K562 (cell line): Measurements from ENCODE around the gene AGO4. TPM values are rescaled to one million over a fixed set of nuclear protein-coding genes. Genes with fewer than 3 reads are reported as not detected.
"Not testable (repeated sequence)": the region's sequence is repeated elsewhere in the genome, so short reads cannot be mapped to it uniquely, and the experiment has no call there.

Experiments
- ATAC-seq: fragments of 200-7000 bp; cut with Tn5 transposase; 3 replicates; pipeline ENCODE4 v1.9.1; 2020; ENCODE audit warnings: moderate library complexity
- BruUV-seq: library from RNA; stranded (reverse); fragments of 400-500 nt; replicated peaks from 2 replicates; lab custom pipeline; 2021; lab: Mats Ljungman, UMichigan
- CTCF ChIA-PET: fragments of 300-600 bp; formaldehyde crosslinking; extraction: SDS; loops from one replicate; lab custom pipeline; 2021; ENCODE audit warnings: low intra/inter-chr PET ratio; lab: Yijun Ruan, JAX
- POLR2A ChIA-PET: fragments of 300-600, 350-650 bp; sonication (Branson Sonifier 250); formaldehyde crosslinking; extraction: SDS; loops from one replicate; lab custom pipeline; 2021; ENCODE audit warnings: antibody characterized with exemption, inconsistent platforms; lab: Yijun Ruan, JAX
- DNase-seq, 4 experiments: peaks; one replicate each; pipeline versions ENCODE4 v3.0.0 to v3.0.0-alpha.2; 2011 to 2018; ENCODE audit warnings: low spot score in 3 of 4, mixed read lengths in 3 of 4; ENCODE audit errors: extremely low read depth in 1 of 4
- FAIRE-seq: peaks from 2 replicates; lab custom pipeline; 2011; peaks lifted over from hg19 to GRCh38; lab: Jason Lieb, UNC
- H2AFZ ChIP-seq: 2 replicates; pipeline ENCODE4 v1.6.0; 2011; ENCODE audit warnings: low read depth, low read length, control low read depth, inconsistent platforms
- H3K27ac ChIP-seq: fragments of 200-600 bp; 3 replicates; pipeline ENCODE4 v1.8.0; 2011; ENCODE audit warnings: low read depth, mild to moderate bottlenecking, control low read depth, inconsistent platforms, low read length, moderate library complexity, mixed read lengths; ENCODE audit errors: extremely low read depth
- H3K27me3 ChIP-seq, 2 experiments: fragments of 300-600 bp in 1 of 2; 2 replicates in 1 of 2; 3 replicates in 1 of 2; pipeline versions ENCODE4 v1.6.0 to v1.8.0; 2011; ENCODE audit warnings: inconsistent platforms in 2 of 2, low read length in 2 of 2, mild to moderate bottlenecking in 1 of 2, mixed read lengths in 1 of 2, moderate library complexity in 1 of 2; ENCODE audit not compliant: control insufficient read depth in 2 of 2, insufficient read depth in 2 of 2
- H3K36me3 ChIP-seq: fragments of 300-600 bp; 3 replicates; pipeline ENCODE4 v1.8.0; 2011; ENCODE audit warnings: mild to moderate bottlenecking, low read length, inconsistent platforms; ENCODE audit not compliant: control insufficient read depth, insufficient read depth
- H3K4me1 ChIP-seq, 2 experiments: fragments of 200-600 bp in 1 of 2; replicated peaks in 1 of 2; 2 replicates in 1 of 2; 3 replicates in 1 of 2; pipeline versions ENCODE4 v1.5.1 to v1.8.0; 2011; ENCODE audit warnings: inconsistent platforms in 2 of 2, low read length in 2 of 2, mild to moderate bottlenecking in 1 of 2, mixed read lengths in 1 of 2, moderate library complexity in 1 of 2; ENCODE audit not compliant: control insufficient read depth in 2 of 2, insufficient read depth in 2 of 2
- H3K4me2 ChIP-seq: 2 replicates; pipeline ENCODE4 v1.6.1; 2011; ENCODE audit warnings: low read length, control low read depth, inconsistent platforms, mixed read lengths; ENCODE audit not compliant: insufficient read depth
- H3K4me3 ChIP-seq: fragments of 200-600 bp; sonication (generic), shearing (Covaris generic); 2 replicates; pipeline ENCODE4 v1.5.1; 2016; ENCODE audit warnings: control low read depth, inconsistent platforms
- H3K79me2 ChIP-seq: fragments of 200-600 bp; 3 replicates; pipeline ENCODE4 v1.8.0; 2011; ENCODE audit warnings: low read length, inconsistent platforms; ENCODE audit not compliant: control insufficient read depth, insufficient read depth
- H3K9ac ChIP-seq, 2 experiments: 2 replicates each; pipeline versions ENCODE4 v1.6.0 to v1.6.1; 2011; ENCODE audit warnings: low read depth in 2 of 2, low read length in 2 of 2, control low read depth in 1 of 2, inconsistent platforms in 1 of 2, mild to moderate bottlenecking in 1 of 2, mixed read lengths in 1 of 2; ENCODE audit not compliant: insufficient read depth in 1 of 2
- H3K9me1 ChIP-seq: one replicate; pipeline ENCODE4 v1.6.0; 2011; ENCODE audit warnings: inconsistent platforms, mild to moderate bottlenecking, low read length, moderate library complexity; ENCODE audit not compliant: control insufficient read depth, insufficient read depth
- H3K9me3 ChIP-seq: replicated peaks from 2 replicates; pipeline ENCODE4 v1.5.1; 2011; ENCODE audit warnings: low read depth, low read length, inconsistent platforms; ENCODE audit not compliant: control insufficient read depth, insufficient read depth
- H4K20me1 ChIP-seq: replicated peaks from 2 replicates; pipeline ENCODE4 v1.6.1; 2011; ENCODE audit warnings: low read length, inconsistent platforms, mixed read lengths; ENCODE audit not compliant: control insufficient read depth, insufficient read depth
- ARID2 ChIP-seq: fragments of 450-650 bp; IDR thresholded peaks from 2 replicates; pipeline ENCODE4 v1.6.1; 2017; ENCODE audit warnings: antibody characterized with exemption, mild to moderate bottlenecking
- CBFA2T2 ChIP-seq: fragments of 450-650 bp; conservative IDR thresholded peaks from 2 replicates; pipeline ENCODE4 v1.6.1; 2017; ENCODE audit warnings: mild to moderate bottlenecking
- CBFA2T3 ChIP-seq: fragments of 450-650 bp; IDR thresholded peaks from 2 replicates; pipeline ENCODE4 v1.6.1; 2017
- CEBPB ChIP-seq: fragments of 450-650 bp; IDR thresholded peaks from 2 replicates; pipeline ENCODE4 v1.6.1; 2016; ENCODE audit warnings: missing genetic modification characterization, missing compliant biosample characterization
- CEBPG ChIP-seq, 3 experiments: fragments of 200-800 bp in 1 of 3; sonication (Bioruptor generic) in 1 of 3; sonication (generic) in 1 of 3; formaldehyde crosslinking in 1 of 3; IDR thresholded peaks in 2 of 3; conservative IDR thresholded peaks in 1 of 3; 2 replicates each; pipeline versions ENCODE4 v1.6.1 to v1.8.0; 2016 to 2022; ENCODE audit warnings: missing compliant biosample characterization in 2 of 3, missing genetic modification characterization in 2 of 3, mild to moderate bottlenecking in 1 of 3, missing genetic modification reagents in 1 of 3
- E2F8 ChIP-seq: fragments of 450-650 bp; IDR thresholded peaks from 2 replicates; pipeline ENCODE4 v1.7.1; 2018; ENCODE audit warnings: mild to moderate bottlenecking, low read depth; ENCODE audit not compliant: partially characterized antibody
- EGR1 ChIP-seq: fragments of 450-650 bp; conservative IDR thresholded peaks from 2 replicates; pipeline ENCODE4 v1.6.1; 2017; ENCODE audit warnings: mild to moderate bottlenecking
- GATAD2B ChIP-seq: fragments of 450-650 bp; IDR thresholded peaks from 2 replicates; pipeline ENCODE4 v1.6.1; 2017; ENCODE audit warnings: mild to moderate bottlenecking, borderline replicate concordance
- HOMEZ ChIP-seq: fragments of 250-450 bp; sonication (Bioruptor Pico); IDR thresholded peaks from 2 replicates; pipeline ENCODE4 v1.4.0; 2020; ENCODE audit warnings: mild to moderate bottlenecking, moderate library complexity
- JUN ChIP-seq, 2 experiments: sonication (generic) in 1 of 2; formaldehyde crosslinking in 1 of 2; IDR thresholded peaks; 2 replicates each; pipeline versions ENCODE4 v1.6.1 to v1.8.0; 2012 to 2022; ENCODE audit warnings: borderline replicate concordance in 2 of 2, mild to moderate bottlenecking in 2 of 2, improper control_type of control experiment in 1 of 2, low read depth in 1 of 2, low read length in 1 of 2, missing genetic modification reagents in 1 of 2
- RBM34 ChIP-seq: fragments of 200-400 bp; formaldehyde crosslinking; IDR thresholded peaks from 2 replicates; pipeline ENCODE4 v1.6.1; 2018; ENCODE audit warnings: low read length, borderline replicate concordance; ENCODE audit not compliant: insufficient read depth
- ZNF644 ChIP-seq: fragments of 200-800 bp; sonication (Bioruptor generic); IDR thresholded peaks from 2 replicates; pipeline ENCODE4 v1.6.1; 2016; ENCODE audit warnings: low read depth, missing genetic modification characterization, missing compliant biosample characterization
- whole genome bisulfite sequencing: fragments of 100-300 bp; shearing (Covaris generic); methylation state at CpG from one replicate; pipeline ENCODE4 v1.1.6; 2016; ENCODE audit warnings: low coverage, mixed read lengths; ENCODE audit not compliant: insufficient coverage; ENCODE audit errors: missing lambda C conversion rate; 5-methylcytosine and 5-hydroxymethylcytosine counted together
- in situ Hi-C: fragments of 300-500 bp; cut with MboI; formaldehyde crosslinking; loops from 4 replicates; pipeline ENCODE4 v1.15.0; 2018; ENCODE audit warnings: inconsistent platforms, mixed read lengths
- intact Hi-C: fragments of 100-400 bp; cut with micrococcal nuclease; formaldehyde crosslinking; loops from 2 replicates; pipeline ENCODE4 v1.14.2; 2022
- polyA plus RNA-seq, 8 experiments: library from polyadenylated mRNA; depleted of rRNA in 4 of 8; stranded (reverse) in 5 of 8; unstranded in 3 of 8; fragments of >200 nt; fragmentation: Nextera tagmentation in 2 of 8; fragmentation: Illumina TruSeq in 1 of 8; extraction: Ambion mirVana in 2 of 8; extraction: Trizol in 1 of 8; gene quantifications; 2 replicates each; pipeline versions ENCODE4 v1.2.1 to v1.2.3, GENCODE V29; 2011 to 2014; ENCODE audit warnings: inconsistent platforms in 1 of 8, missing spikeins in 1 of 8
- total RNA-seq, 7 experiments: library from RNA; depleted of rRNA in 6 of 7; stranded (reverse); fragments of >200 nt in 6 of 7; fragmentation: Illumina TruSeq in 2 of 7; extraction: Trizol in 2 of 7; gene quantifications; 2 replicates each; pipeline versions ENCODE4 v1.2.1 to v1.2.3, GENCODE V29; 2011 to 2021; ENCODE audit warnings: low replicate concordance in 1 of 7

The AGO4 gene
- total and polyA plus RNA-seq, 9 of the 15 experiments (the other 6 are each of a cell fraction or from before 2014, with no cell fraction given): 1.3 to 10.5 (median 6.5) TPM

DNA sequence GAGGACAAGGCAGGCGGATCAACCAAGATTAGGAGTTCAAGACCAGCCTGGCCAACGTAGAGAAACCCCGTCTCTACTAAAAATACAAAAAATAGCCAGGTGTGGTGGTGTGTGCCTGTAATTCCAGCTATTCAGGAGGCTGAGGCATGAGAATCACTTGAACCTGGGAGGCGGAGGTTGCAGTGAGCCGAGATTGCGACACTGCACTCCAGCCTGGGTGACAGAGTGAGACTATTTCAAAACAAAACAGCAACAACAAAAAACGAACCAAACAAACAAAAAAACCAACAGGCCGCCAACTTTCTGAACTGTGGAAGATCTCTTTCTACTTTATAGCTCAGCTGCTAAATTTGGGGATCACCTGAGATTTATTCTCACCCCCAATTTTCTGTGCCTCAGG lies 23.5 kb upstream of the AGO4 start:
- POLR2A ChIA-PET: interaction anchor here (0.6 to 2.6 kb wide), 3 partner anchors 16 to 528 kb away, joined by 3 to 9 read pairs (median 3); partner anchors contain the start of gene CLSPN

DNA sequence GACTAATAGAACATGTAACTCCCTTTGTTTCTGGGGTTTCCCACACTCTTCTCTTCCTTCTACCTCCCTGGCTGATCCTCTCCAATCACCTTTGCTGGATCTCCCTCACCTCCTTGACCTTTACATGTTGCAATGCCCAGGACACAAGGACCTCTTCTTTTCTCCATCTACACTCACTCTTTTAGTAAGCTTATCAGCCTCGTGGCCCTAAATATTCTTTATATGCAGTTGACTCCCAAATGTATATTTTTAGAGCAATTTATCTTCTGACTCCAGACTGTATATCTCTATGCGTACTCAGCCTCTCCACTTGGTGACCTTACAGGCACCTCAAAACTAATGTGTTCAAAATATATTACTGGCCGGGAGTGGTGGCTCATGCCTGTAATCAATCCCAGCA lies 19.7 kb upstream of the AGO4 start:
- CTCF ChIA-PET: no interaction called here
- H3K9me3 ChIP-seq: no peaks in the 10 kb centered on the region
- H3K4me3 ChIP-seq: no peak overlapping the region
- intact Hi-C loops: no loop called here
- H3K4me2 ChIP-seq: peak overlapping the region; percentile 38
- WGBS: 5% methylated on average over 3 of the region's 3 CpGs
- H3K4me1 ChIP-seq: peaks cover 14 to 16% of the 10 kb centered on the region in 2 experiments; a peak in 4 of 5 replicates
- H2AFZ ChIP-seq: peak overlapping the region; percentile 80
- H3K27me3 ChIP-seq: no peaks in the 10 kb centered on the region
- H3K27ac ChIP-seq: peak overlapping the region; percentile 19; the same call in 2 of the 3 replicates
- peak overlapping the region; percentile 7 to 41; a peak in 2 of 4 replicates for H3K9ac ChIP-seq
- in situ Hi-C loops: no loop called here
- POLR2A ChIA-PET: interaction anchor here (0.8 to 1.1 kb wide), 2 partner anchors 15 to 599 kb away, joined by 3 read pairs; no protein-coding TSS in a partner anchor
- no TSS peak for BruUV-seq
- DNase-seq (peak in 1 of 4 experiments; percentile 46), FAIRE-seq (no peak), ATAC-seq (peak; percentile 67)
- H4K20me1 ChIP-seq: no peaks in the 10 kb centered on the region
- no peaks in the 10 kb centered on the region for H3K9me1 ChIP-seq
- no peaks in the 10 kb centered on the region for H3K36me3 ChIP-seq
- H3K79me2 ChIP-seq: no peaks in the 10 kb centered on the region
- TF ChIP-seq ARID2 (no peak), EGR1 (no peak), CBFA2T3 (peak; percentile 71), RBM34 (no peak), CBFA2T2 (peak; percentile 49), ZNF644 (tag) (no peak), JUN (IDR thresholded peaks at IDR 0.05; ENCODE audit: borderline replicate concordance, low read depth, low read length) (no peak), JUN (CRISPR knock-in tag; IDR thresholded peaks at IDR 0.05; ENCODE audit: borderline replicate concordance) (no peak), E2F8 (no peak), HOMEZ (no peak), GATAD2B (no peak)

More for the DNA sequence above, 23.5 kb upstream of the AGO4 start:
- DNase-seq; H3K27ac ChIP-seq; BruUV-seq; H3K9ac ChIP-seq; H3K9me1 ChIP-seq; H3K36me3 ChIP-seq; H2AFZ ChIP-seq; H3K4me3 ChIP-seq; FAIRE-seq; H4K20me1 ChIP-seq; H3K4me2 ChIP-seq; H3K79me2 ChIP-seq; H3K27me3 ChIP-seq; H3K9me3 ChIP-seq; intact Hi-C loops; in situ Hi-C loops; ATAC-seq; TF ChIP-seq CEBPG (tag; conservative IDR thresholded peaks at IDR 0.05 in 1 of 2, IDR thresholded peaks at IDR 0.05 in 1 of 2): not testable (repeated sequence)
- 54% methylated on average over 8 of the region's 8 CpGs for WGBS
- H3K4me1 ChIP-seq: peaks cover 14 to 16% of the 10 kb centered on the region in 2 experiments; a peak in 4 of 5 replicates
- peak; percentile 85 for TF ChIP-seq CEBPB (tag)
- 0 out of 2 replicates have a peak, but pooled peaks have one; percentile 20 for TF ChIP-seq CEBPG (CRISPR knock-in tag; IDR thresholded peaks at IDR 0.05)
- CTCF ChIA-PET: interaction anchor here (0.6 kb wide), 1 partner anchor 281 kb away, joined by 3 read pairs; no protein-coding TSS in a partner anchor
